ENCODE measurements around the gene MPZL3.
"Not testable (repeated sequence)": the region's sequence is repeated elsewhere in the genome, so short reads cannot be mapped to it uniquely, and the experiment has no call there.

Gene MPZL3

DNA sequence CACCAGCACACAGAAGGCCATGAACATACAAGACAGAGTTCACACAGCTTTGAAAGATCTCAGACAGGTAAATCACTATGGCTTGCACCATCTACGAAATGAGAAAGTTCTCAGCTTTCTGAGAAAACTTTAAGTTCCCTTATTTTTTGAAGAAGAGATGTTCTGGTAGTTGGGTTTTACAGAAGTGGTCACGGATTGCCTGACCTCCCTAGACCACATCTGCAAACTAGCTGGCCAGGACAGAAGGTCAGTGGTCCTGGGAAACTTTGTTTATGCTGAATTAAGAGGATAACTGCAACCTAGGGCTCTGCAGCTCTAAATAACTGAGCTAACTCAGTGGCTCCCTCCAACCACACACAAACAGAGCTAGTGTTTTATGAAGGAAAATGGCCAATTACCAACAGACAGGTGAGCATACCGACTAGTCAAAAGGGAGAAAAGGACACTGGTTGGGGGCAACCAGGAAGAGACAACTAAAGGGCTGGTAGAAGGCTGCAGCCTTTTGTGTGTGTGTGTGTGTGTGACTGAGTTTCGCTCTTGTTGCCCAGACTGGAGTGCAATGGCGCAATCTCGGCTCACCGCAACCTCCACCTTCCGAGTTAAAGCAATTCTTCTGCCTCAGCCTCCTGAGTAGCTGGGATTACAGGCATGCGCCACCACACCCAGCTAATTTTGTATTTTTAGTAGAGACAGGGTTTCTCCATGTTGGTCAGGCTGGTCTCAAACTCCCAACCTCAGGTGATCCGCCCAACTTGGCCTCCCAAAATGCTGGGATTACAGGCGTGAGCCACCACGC lies 67.2 kb downstream of the MPZL3 start:
- H3K4me1 ChIP-seq (ENCODE audit: insufficient read depth, low read length), result peaks cover 8% of the 10 kb centered on the region; the same call in 1 of the 2 replicates
- no peaks in the 10 kb centered on the region for H3K9me3 ChIP-seq (ENCODE audit: control insufficient read depth, insufficient read depth, low read length)
- H3K36me3 ChIP-seq (ENCODE audit: insufficient read depth, low read length), result no peaks in the 10 kb centered on the region
- H3K9ac ChIP-seq (ENCODE audit: low read depth, low read length), result no peak overlapping the region

DNA sequence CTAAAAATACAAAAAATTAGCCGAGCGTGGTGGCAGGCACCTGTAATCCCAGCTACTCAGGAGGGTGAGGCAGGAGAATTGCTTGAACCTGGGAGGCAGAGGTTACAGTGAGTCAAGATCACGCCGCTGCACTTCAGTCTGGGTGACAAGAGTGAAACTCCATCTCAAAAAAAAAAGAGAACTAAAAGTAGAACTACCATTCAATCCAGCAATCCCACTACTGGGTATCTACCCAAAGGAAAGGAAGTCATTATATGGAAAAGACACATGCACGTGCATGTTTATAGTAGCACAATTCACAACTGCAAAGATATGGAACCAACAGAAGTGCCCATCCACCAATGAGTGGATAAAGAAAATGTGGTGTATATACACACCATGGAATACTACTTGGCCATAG lies 68.5 kb downstream of the MPZL3 start:
- not testable (repeated sequence) for H3K36me3 ChIP-seq (ENCODE audit: insufficient read depth, low read length); H3K9me3 ChIP-seq (ENCODE audit: control insufficient read depth, insufficient read depth, low read length); H3K9ac ChIP-seq (ENCODE audit: low read depth, low read length)
- H3K4me1 ChIP-seq (ENCODE audit: insufficient read depth, low read length), result peaks cover 12% of the 10 kb centered on the region; the same call in 1 of the 2 replicates

DNA sequence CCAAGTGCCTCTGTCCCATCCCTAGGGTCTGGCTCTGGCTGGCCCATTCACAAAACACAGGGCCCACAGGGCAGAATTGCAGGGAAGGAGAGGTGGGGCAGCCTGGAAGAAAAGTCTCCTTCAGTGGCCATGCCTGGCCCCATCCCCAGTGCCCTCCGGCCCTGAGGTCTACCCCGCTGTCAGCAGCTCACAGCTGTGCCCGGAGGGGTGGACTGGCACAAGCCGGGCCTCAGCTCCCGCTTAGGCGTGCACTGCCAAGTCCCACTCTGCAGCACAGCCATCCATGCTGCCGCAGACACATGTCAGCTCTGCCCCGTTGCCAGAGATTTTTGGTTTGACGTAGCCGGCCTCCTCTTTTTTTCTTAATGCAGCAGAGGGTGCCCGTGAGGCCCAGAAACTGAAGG lies 71.9 kb downstream of the MPZL3 start:
- H3K4me1 ChIP-seq (ENCODE audit: insufficient read depth, low read length), result peaks cover 15% of the 10 kb centered on the region
- peak overlapping the region; percentile 32; the same call in 1 of the 2 replicates for H3K9ac ChIP-seq (ENCODE audit: low read depth, low read length)
- H3K36me3 ChIP-seq (ENCODE audit: insufficient read depth, low read length), result no peaks in the 10 kb centered on the region
- no peaks in the 10 kb centered on the region for H3K9me3 ChIP-seq (ENCODE audit: control insufficient read depth, insufficient read depth, low read length)

DNA sequence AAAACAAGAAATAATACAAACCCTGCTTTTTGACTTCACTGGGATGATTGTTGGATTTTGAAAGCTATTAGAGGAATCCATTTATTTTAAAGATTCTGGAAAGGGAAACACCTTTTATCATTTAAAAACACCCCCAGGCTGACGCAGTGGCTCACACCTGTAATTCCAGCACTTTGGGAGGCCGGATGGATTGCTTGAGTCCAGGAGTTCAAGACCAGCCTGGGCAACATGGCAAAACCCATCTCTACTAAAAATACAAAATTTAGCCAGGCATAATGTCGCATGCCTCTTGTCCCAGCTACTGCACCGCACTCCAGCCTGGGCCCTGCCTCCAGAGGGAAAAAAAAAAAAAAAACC lies 75.4 kb downstream of the MPZL3 start:
- Histone ChIP-seq H3K36me3 (ENCODE audit: insufficient read depth, low read length) (no peaks in the 10 kb centered on the region), H3K4me1 (ENCODE audit: insufficient read depth, low read length) (peaks cover 26% of the 10 kb centered on the region), H3K9ac (ENCODE audit: low read depth, low read length) (no peak overlapping the region), H3K9me3 (ENCODE audit: control insufficient read depth, insufficient read depth, low read length) (no peaks in the 10 kb centered on the region)

Measured in ES-I3 (cell line).